Measurements from ENCODE around the gene ZBTB16.

ZBTB16 gene

GRCh38 chr11:114142707-114143106 lies 83.2 kb downstream of the ZBTB16 start:
- Histone ChIP-seq H2BK120ac (ENCODE audit: low read depth, low read length) (no peak overlapping the region), H4K91ac (ENCODE audit: low read depth, low read length, poor library complexity) (no peak overlapping the region), H2BK12ac (ENCODE audit: low read length) (no peak overlapping the region), H2BK5ac (ENCODE audit: low read length) (no peak overlapping the region), H3K9ac (ENCODE audit: low read depth, low read length, poor library complexity) (no peak overlapping the region), H3K4me1 (ENCODE audit: control insufficient read depth in 2 of 2, insufficient read depth in 1 of 2, low read depth in 1 of 2, low read length in 2 of 2) (peaks cover 35 to 43% of the 10 kb centered on the region in 2 donors), H3K27me3 (ENCODE audit: control insufficient read depth in 3 of 3, insufficient read depth in 3 of 3, low read depth in 1 of 3, low read length in 3 of 3) (no peaks in the 10 kb centered on the region), H2BK15ac (ENCODE audit: low read length) (no peak overlapping the region), H3K27ac (replicated peaks; ENCODE audit: low read length) (peak overlapping the region; percentile 39), H3K18ac (ENCODE audit: low read length) (peak overlapping the region; percentile 6), H3K23ac (ENCODE audit: low read depth, low read length, poor library complexity) (no peak overlapping the region), H3K4ac (ENCODE audit: low read length) (no peak overlapping the region), H2AK5ac (ENCODE audit: low read depth, low read length) (no peak overlapping the region), H3K4me2 (ENCODE audit: insufficient read depth, low read length, poor library complexity, severe bottlenecking) (no peak overlapping the region), H2AFZ (ENCODE audit: low read length) (no peak overlapping the region), H3K79me1 (ENCODE audit: low read depth, low read length) (peaks cover 3% of the 10 kb centered on the region), H3K9me3 (replicated peaks in 1 of 2; ENCODE audit: control insufficient read depth in 2 of 2, insufficient read depth in 1 of 2, low read depth in 1 of 2, low read length in 2 of 2) (no peaks in the 10 kb centered on the region), H4K8ac (ENCODE audit: low read depth, low read length) (no peak overlapping the region), H3K36me3 (replicated peaks in 1 of 2; ENCODE audit: control insufficient read depth in 2 of 2, insufficient read depth in 2 of 2, low read length in 2 of 2) (peaks cover 0 to 22% of the 10 kb centered on the region in 2 donors), H3K4me3 (ENCODE audit: low read length in 2 of 2) (no peak overlapping the region), H3K14ac (ENCODE audit: low read length) (no peak overlapping the region)
- no CpG with 5 or more reads among the region's 6 CpGs for WGBS, 2 donors (ENCODE audit: extremely low coverage in 2 of 2, insufficient read length in 2 of 2, insufficient replicate concordance in 1 of 2)
- no peak for DNase-seq (ENCODE audit: low spot score)

GRCh38 chr11:114145166-114145775 lies 85.8 kb downstream of the ZBTB16 start:
- Histone ChIP-seq H3K79me1 (ENCODE audit: low read depth, low read length) (peaks cover 5% of the 10 kb centered on the region), H3K14ac (ENCODE audit: low read length) (no peak overlapping the region), H3K9ac (ENCODE audit: low read depth, low read length, poor library complexity) (no peak overlapping the region), H3K4me3 (ENCODE audit: low read length in 2 of 2) (no peak overlapping the region), H3K36me3 (replicated peaks in 1 of 2; ENCODE audit: control insufficient read depth in 2 of 2, insufficient read depth in 2 of 2, low read length in 2 of 2) (peaks cover 0 to 11% of the 10 kb centered on the region in 2 donors), H3K27ac (replicated peaks; ENCODE audit: low read length) (no peak overlapping the region), H2BK12ac (ENCODE audit: low read length) (no peak overlapping the region), H4K8ac (ENCODE audit: low read depth, low read length) (no peak overlapping the region), H3K27me3 (ENCODE audit: control insufficient read depth in 3 of 3, insufficient read depth in 3 of 3, low read depth in 1 of 3, low read length in 3 of 3) (no peaks in the 10 kb centered on the region), H3K18ac (ENCODE audit: low read length) (no peak overlapping the region), H2AK5ac (ENCODE audit: low read depth, low read length) (no peak overlapping the region), H3K23ac (ENCODE audit: low read depth, low read length, poor library complexity) (no peak overlapping the region), H2BK120ac (ENCODE audit: low read depth, low read length) (no peak overlapping the region), H3K9me3 (replicated peaks in 1 of 2; ENCODE audit: control insufficient read depth in 2 of 2, insufficient read depth in 1 of 2, low read depth in 1 of 2, low read length in 2 of 2) (no peaks in the 10 kb centered on the region), H3K4ac (ENCODE audit: low read length) (no peak overlapping the region), H3K4me2 (ENCODE audit: insufficient read depth, low read length, poor library complexity, severe bottlenecking) (no peak overlapping the region), H2BK15ac (ENCODE audit: low read length) (no peak overlapping the region), H3K4me1 (ENCODE audit: control insufficient read depth in 2 of 2, insufficient read depth in 1 of 2, low read depth in 1 of 2, low read length in 2 of 2) (peaks cover 40 to 51% of the 10 kb centered on the region in 2 donors), H2BK5ac (ENCODE audit: low read length) (no peak overlapping the region), H4K91ac (ENCODE audit: low read depth, low read length, poor library complexity) (no peak overlapping the region), H2AFZ (ENCODE audit: low read length) (no peak overlapping the region)
- DNase-seq (ENCODE audit: low spot score), result no peak
- no CpG with 5 or more reads among the region's 2 CpGs for WGBS, 2 donors (ENCODE audit: extremely low coverage in 2 of 2, insufficient read length in 2 of 2, insufficient replicate concordance in 1 of 2)

GRCh38 chr11:114147375-114148012 lies 88.0 kb downstream of the ZBTB16 start:
- no peak overlapping the region for H2BK120ac ChIP-seq (ENCODE audit: low read depth, low read length)
- no peak overlapping the region for H2BK12ac ChIP-seq (ENCODE audit: low read length)
- H3K14ac ChIP-seq (ENCODE audit: low read length), result no peak overlapping the region
- H4K91ac ChIP-seq (ENCODE audit: low read depth, low read length, poor library complexity), result no peak overlapping the region
- no peak overlapping the region for H2AK5ac ChIP-seq (ENCODE audit: low read depth, low read length)
- H3K4me2 ChIP-seq (ENCODE audit: insufficient read depth, low read length, poor library complexity, severe bottlenecking), result no peak overlapping the region
- H3K36me3 ChIP-seq (replicated peaks in 1 of 2; ENCODE audit: control insufficient read depth in 2 of 2, insufficient read depth in 2 of 2, low read length in 2 of 2), result peaks cover 0 to 2% of the 10 kb centered on the region in 2 donors
- no peak overlapping the region for H3K4me3 ChIP-seq (ENCODE audit: low read length in 2 of 2)
- no peaks in the 10 kb centered on the region for H3K9me3 ChIP-seq (replicated peaks in 1 of 2; ENCODE audit: control insufficient read depth in 2 of 2, insufficient read depth in 1 of 2, low read depth in 1 of 2, low read length in 2 of 2)
- H3K18ac ChIP-seq (ENCODE audit: low read length), result no peak overlapping the region
- peaks cover 32 to 41% of the 10 kb centered on the region in 2 donors for H3K4me1 ChIP-seq (ENCODE audit: control insufficient read depth in 2 of 2, insufficient read depth in 1 of 2, low read depth in 1 of 2, low read length in 2 of 2)
- H2BK15ac ChIP-seq (ENCODE audit: low read length), result no peak overlapping the region
- no peak overlapping the region for H2AFZ ChIP-seq (ENCODE audit: low read length)
- H3K23ac ChIP-seq (ENCODE audit: low read depth, low read length, poor library complexity), result no peak overlapping the region
- H3K27me3 ChIP-seq (ENCODE audit: control insufficient read depth in 3 of 3, insufficient read depth in 3 of 3, low read depth in 1 of 3, low read length in 3 of 3), result no peaks in the 10 kb centered on the region
- no peak overlapping the region for H3K9ac ChIP-seq (ENCODE audit: low read depth, low read length, poor library complexity)
- no CpG with 5 or more reads among the region's 5 CpGs for WGBS, 2 donors (ENCODE audit: extremely low coverage in 2 of 2, insufficient read length in 2 of 2, insufficient replicate concordance in 1 of 2)
- no peak overlapping the region for H3K4ac ChIP-seq (ENCODE audit: low read length)
- no peak overlapping the region for H3K27ac ChIP-seq (replicated peaks; ENCODE audit: low read length)
- peaks cover 7% of the 10 kb centered on the region for H3K79me1 ChIP-seq (ENCODE audit: low read depth, low read length)
- no peak for DNase-seq (ENCODE audit: low spot score)
- no peak overlapping the region for H4K8ac ChIP-seq (ENCODE audit: low read depth, low read length)
- H2BK5ac ChIP-seq (ENCODE audit: low read length), result no peak overlapping the region

GRCh38 chr11:114148013-114148382 lies 88.5 kb downstream of the ZBTB16 start:
- Histone ChIP-seq H3K9me3 (replicated peaks in 1 of 2; ENCODE audit: control insufficient read depth in 2 of 2, insufficient read depth in 1 of 2, low read depth in 1 of 2, low read length in 2 of 2) (no peaks in the 10 kb centered on the region), H3K4me3 (ENCODE audit: low read length in 2 of 2) (no peak overlapping the region), H2AFZ (ENCODE audit: low read length) (no peak overlapping the region), H3K4me1 (ENCODE audit: control insufficient read depth in 2 of 2, insufficient read depth in 1 of 2, low read depth in 1 of 2, low read length in 2 of 2) (peaks cover 27 to 39% of the 10 kb centered on the region in 2 donors), H3K14ac (ENCODE audit: low read length) (no peak overlapping the region), H3K79me1 (ENCODE audit: low read depth, low read length) (peaks cover 7% of the 10 kb centered on the region), H4K91ac (ENCODE audit: low read depth, low read length, poor library complexity) (no peak overlapping the region), H2BK5ac (ENCODE audit: low read length) (no peak overlapping the region), H3K36me3 (replicated peaks in 1 of 2; ENCODE audit: control insufficient read depth in 2 of 2, insufficient read depth in 2 of 2, low read length in 2 of 2) (peaks cover 0 to 2% of the 10 kb centered on the region in 2 donors), H3K4me2 (ENCODE audit: insufficient read depth, low read length, poor library complexity, severe bottlenecking) (no peak overlapping the region), H2BK12ac (ENCODE audit: low read length) (no peak overlapping the region), H3K9ac (ENCODE audit: low read depth, low read length, poor library complexity) (no peak overlapping the region), H3K23ac (ENCODE audit: low read depth, low read length, poor library complexity) (no peak overlapping the region), H2BK15ac (ENCODE audit: low read length) (no peak overlapping the region), H2AK5ac (ENCODE audit: low read depth, low read length) (no peak overlapping the region), H4K8ac (ENCODE audit: low read depth, low read length) (no peak overlapping the region), H3K18ac (ENCODE audit: low read length) (peak overlapping the region; percentile 30), H3K4ac (ENCODE audit: low read length) (no peak overlapping the region), H3K27me3 (ENCODE audit: control insufficient read depth in 3 of 3, insufficient read depth in 3 of 3, low read depth in 1 of 3, low read length in 3 of 3) (no peaks in the 10 kb centered on the region), H3K27ac (replicated peaks; ENCODE audit: low read length) (peak overlapping the region; percentile 32), H2BK120ac (ENCODE audit: low read depth, low read length) (no peak overlapping the region)
- no CpG with 5 or more reads among the region's 5 CpGs for WGBS, 2 donors (ENCODE audit: extremely low coverage in 2 of 2, insufficient read length in 2 of 2, insufficient replicate concordance in 1 of 2)
- no peak for DNase-seq (ENCODE audit: low spot score)

Measured in neuronal stem cell (in vitro differentiated cells).